ENCODE measurements around the gene UBXN7.

- TF ChIP-seq CTCF (IDR thresholded peaks at IDR 0.05) (no peak), REST (IDR thresholded peaks at IDR 0.05; ENCODE audit: insufficient read depth in 1 of 2, low read depth in 2 of 2, low read length in 1 of 2) (no peak)
Measured at GRCh38 chr3:196400331-196400730, 31.9 kb downstream of the UBXN7 start.
